GM21576 (cell line): ENCODE results near the gene PNMT.

Source experiments
- ATAC-seq: cut with Tn5 transposase; IDR thresholded peaks from one replicate; pipeline ENCODE4 v1.9.1; 2021; ENCODE audit warnings: mild to moderate bottlenecking, moderate library complexity; ENCODE audit not compliant: unreplicated experiment

Gene PNMT

GRCh38 chr17:39632153-39632941 is 35.9 kb upstream of the PNMT start:
- ATAC-seq = no peak

- ATAC-seq = no peak
Observed at GRCh38 chr17:39633570-39634183, 34.6 kb upstream of the PNMT start.

- no peak for ATAC-seq
Observed at GRCh38 chr17:39634384-39634871, 33.8 kb upstream of the PNMT start.

GRCh38 chr17:39635614-39636176 is 32.6 kb upstream of the PNMT start:
- ATAC-seq = no peak

GRCh38 chr17:39636587-39636926 is 31.7 kb upstream of the PNMT start:
- no peak for ATAC-seq

- ATAC-seq = peak; percentile 75
Observed at GRCh38 chr17:39636927-39637736, 31.1 kb upstream of the PNMT start, which contains the start of gene STARD3. Gene STARD3 (plus strand): TSS chr17:39637144. CDS start chr17:39653532, 16,388 bp downstream.

GRCh38 chr17:39638317-39638716 is 29.9 kb upstream of the PNMT start:
- ATAC-seq = no peak

GRCh38 chr17:39639043-39639442 is 29.2 kb upstream of the PNMT start:
- ATAC-seq = no peak

GRCh38 chr17:39639566-39640458 is 28.4 kb upstream of the PNMT start:
- ATAC-seq = no peak

- no peak for ATAC-seq
Observed at GRCh38 chr17:39640591-39641031, 27.6 kb upstream of the PNMT start.

GRCh38 chr17:39641097-39641496 is 27.2 kb upstream of the PNMT start:
- no peak for ATAC-seq

- no peak for ATAC-seq
Observed at GRCh38 chr17:39641883-39642282, 26.4 kb upstream of the PNMT start.

- no peak for ATAC-seq
Observed at GRCh38 chr17:39642291-39643074, 25.8 kb upstream of the PNMT start.

- no peak for ATAC-seq
Observed at GRCh38 chr17:39643271-39643670, 25.0 kb upstream of the PNMT start.

GRCh38 chr17:39647256-39647655 is 21.0 kb upstream of the PNMT start:
- no peak for ATAC-seq

GRCh38 chr17:39648616-39649366 is 19.5 kb upstream of the PNMT start:
- no peak for ATAC-seq

GRCh38 chr17:39650121-39650579 is 18.1 kb upstream of the PNMT start:
- no peak for ATAC-seq

- ATAC-seq = no peak
Observed at GRCh38 chr17:39651923-39652586, 16.2 kb upstream of the PNMT start.
